Neural cell (in vitro differentiated cells): Measurements from ENCODE around the gene C4orf51.

Experiments
- EP300 ChIP-seq: fragments of 450-650 bp; conservative IDR thresholded peaks from 2 replicates; pipeline ENCODE4 v1.6.1; 2014; ENCODE audit warnings: antibody characterized with exemption, mild to moderate bottlenecking, moderate library complexity; ENCODE audit not compliant: poor library complexity, severe bottlenecking
- EZH2 ChIP-seq: fragments of 200-600, 300-800 bp; shearing (Covaris generic), sonication (generic); IDR thresholded peaks from 2 replicates; pipeline ENCODE4 v1.6.1; 2014; ENCODE audit warnings: antibody characterized with exemption, low read length, borderline replicate concordance, mild to moderate bottlenecking; ENCODE audit not compliant: insufficient read depth, poor library complexity, severe bottlenecking
- MXI1 ChIP-seq: fragments of 450-650 bp; conservative IDR thresholded peaks from 2 replicates; pipeline ENCODE4 v1.6.1; 2014; ENCODE audit warnings: antibody characterized with exemption, mild to moderate bottlenecking; ENCODE audit not compliant: poor library complexity, severe bottlenecking
- POLR2AphosphoS5 ChIP-seq: IDR thresholded peaks from 2 replicates; pipeline ENCODE4 v1.6.1; 2012
- RAD21 ChIP-seq: fragments of 450-650 bp; conservative IDR thresholded peaks from 2 replicates; pipeline ENCODE4 v1.6.1; 2014; ENCODE audit warnings: antibody characterized with exemption, mild to moderate bottlenecking, moderate library complexity
- TF ChIP-seq, protein P1 (sequence below): fragments of 450-650 bp; IDR thresholded peaks from 2 replicates; pipeline ENCODE4 v1.5.1; 2014; ENCODE audit warnings: antibody characterized with exemption, mild to moderate bottlenecking, moderate library complexity; ENCODE audit not compliant: poor library complexity, severe bottlenecking
- TF ChIP-seq, protein P2 (sequence below): IDR thresholded peaks from 2 replicates; pipeline ENCODE4 v1.6.1; 2012; ENCODE audit warnings: borderline replicate concordance

DNA sequence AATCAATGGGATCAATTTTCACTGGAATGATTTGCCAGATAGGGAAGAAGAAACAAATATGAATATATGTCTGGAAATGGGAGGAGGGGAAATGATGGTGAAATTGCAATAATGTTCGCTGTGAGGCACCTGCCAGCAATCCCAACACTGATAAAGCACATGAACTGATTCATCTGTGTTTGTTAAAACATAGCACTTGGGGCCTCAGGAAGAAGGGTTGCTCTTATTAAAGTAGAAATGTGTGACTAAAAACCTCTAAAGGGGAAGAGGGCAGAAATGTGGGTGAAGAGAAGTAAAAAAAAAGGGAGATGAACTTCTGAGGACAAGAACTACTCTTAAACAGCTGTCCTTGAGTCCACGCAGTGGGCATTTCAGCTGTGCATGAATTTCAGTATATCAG lies 101.4 kb downstream of the C4orf51 start:
- TF ChIP-seq, protein P1, sequence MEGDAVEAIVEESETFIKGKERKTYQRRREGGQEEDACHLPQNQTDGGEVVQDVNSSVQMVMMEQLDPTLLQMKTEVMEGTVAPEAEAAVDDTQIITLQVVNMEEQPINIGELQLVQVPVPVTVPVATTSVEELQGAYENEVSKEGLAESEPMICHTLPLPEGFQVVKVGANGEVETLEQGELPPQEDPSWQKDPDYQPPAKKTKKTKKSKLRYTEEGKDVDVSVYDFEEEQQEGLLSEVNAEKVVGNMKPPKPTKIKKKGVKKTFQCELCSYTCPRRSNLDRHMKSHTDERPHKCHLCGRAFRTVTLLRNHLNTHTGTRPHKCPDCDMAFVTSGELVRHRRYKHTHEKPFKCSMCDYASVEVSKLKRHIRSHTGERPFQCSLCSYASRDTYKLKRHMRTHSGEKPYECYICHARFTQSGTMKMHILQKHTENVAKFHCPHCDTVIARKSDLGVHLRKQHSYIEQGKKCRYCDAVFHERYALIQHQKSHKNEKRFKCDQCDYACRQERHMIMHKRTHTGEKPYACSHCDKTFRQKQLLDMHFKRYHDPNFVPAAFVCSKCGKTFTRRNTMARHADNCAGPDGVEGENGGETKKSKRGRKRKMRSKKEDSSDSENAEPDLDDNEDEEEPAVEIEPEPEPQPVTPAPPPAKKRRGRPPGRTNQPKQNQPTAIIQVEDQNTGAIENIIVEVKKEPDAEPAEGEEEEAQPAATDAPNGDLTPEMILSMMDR: no peak
- TF ChIP-seq POLR2AphosphoS5 (no peak), RAD21 (no peak), EP300 (no peak), EZH2 (no peak), MXI1 (no peak)
- TF ChIP-seq, protein P2, sequence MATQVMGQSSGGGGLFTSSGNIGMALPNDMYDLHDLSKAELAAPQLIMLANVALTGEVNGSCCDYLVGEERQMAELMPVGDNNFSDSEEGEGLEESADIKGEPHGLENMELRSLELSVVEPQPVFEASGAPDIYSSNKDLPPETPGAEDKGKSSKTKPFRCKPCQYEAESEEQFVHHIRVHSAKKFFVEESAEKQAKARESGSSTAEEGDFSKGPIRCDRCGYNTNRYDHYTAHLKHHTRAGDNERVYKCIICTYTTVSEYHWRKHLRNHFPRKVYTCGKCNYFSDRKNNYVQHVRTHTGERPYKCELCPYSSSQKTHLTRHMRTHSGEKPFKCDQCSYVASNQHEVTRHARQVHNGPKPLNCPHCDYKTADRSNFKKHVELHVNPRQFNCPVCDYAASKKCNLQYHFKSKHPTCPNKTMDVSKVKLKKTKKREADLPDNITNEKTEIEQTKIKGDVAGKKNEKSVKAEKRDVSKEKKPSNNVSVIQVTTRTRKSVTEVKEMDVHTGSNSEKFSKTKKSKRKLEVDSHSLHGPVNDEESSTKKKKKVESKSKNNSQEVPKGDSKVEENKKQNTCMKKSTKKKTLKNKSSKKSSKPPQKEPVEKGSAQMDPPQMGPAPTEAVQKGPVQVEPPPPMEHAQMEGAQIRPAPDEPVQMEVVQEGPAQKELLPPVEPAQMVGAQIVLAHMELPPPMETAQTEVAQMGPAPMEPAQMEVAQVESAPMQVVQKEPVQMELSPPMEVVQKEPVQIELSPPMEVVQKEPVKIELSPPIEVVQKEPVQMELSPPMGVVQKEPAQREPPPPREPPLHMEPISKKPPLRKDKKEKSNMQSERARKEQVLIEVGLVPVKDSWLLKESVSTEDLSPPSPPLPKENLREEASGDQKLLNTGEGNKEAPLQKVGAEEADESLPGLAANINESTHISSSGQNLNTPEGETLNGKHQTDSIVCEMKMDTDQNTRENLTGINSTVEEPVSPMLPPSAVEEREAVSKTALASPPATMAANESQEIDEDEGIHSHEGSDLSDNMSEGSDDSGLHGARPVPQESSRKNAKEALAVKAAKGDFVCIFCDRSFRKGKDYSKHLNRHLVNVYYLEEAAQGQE: no peak
